HG03520 (cell line): Measurements from ENCODE around the gene FAM83D.

ENCODE experiments used
- ATAC-seq: cut with Tn5 transposase; IDR thresholded peaks from one replicate; pipeline ENCODE4 v1.9.1; 2021; ENCODE audit warnings: mild to moderate bottlenecking, moderate library complexity; ENCODE audit not compliant: unreplicated experiment

The FAM83D gene

DNA sequence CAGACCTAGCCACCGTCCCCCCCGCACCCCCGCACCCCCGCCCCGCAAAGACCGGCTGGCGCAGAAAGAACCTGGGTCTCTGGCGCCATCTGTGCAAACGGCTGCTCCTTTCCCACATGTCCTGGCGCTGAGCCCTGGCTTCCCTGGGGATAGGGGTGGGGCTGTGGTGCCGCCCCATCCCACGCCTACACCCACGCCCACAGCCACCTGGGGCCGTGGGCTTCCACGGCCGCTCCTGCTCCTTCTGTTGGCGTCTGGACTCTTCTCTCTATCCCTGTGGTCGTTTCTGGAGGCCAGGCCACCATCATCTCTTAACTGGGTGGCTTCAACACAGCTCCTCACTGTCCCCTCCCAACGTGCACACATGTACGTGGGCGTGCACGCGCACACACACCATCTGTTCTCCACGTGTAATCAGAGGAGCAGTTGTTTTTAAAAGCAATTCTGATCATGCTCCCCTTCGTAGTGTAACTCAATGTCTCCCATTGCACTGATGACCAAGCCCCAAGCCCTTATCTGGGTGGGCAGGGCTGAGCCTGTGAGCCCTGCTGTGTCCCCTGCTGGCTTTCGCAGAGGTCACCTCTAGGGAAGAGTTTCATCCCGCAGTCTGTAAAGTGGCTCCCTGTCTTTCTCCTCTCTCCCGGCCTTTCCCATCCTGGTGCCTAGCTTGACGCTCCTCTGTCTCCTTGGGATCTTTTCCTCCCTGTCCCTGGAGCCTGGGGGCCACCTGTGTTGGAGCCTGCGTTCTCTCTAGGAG is 31.9 kb upstream of the FAM83D start:
- ATAC-seq: no peak

DNA sequence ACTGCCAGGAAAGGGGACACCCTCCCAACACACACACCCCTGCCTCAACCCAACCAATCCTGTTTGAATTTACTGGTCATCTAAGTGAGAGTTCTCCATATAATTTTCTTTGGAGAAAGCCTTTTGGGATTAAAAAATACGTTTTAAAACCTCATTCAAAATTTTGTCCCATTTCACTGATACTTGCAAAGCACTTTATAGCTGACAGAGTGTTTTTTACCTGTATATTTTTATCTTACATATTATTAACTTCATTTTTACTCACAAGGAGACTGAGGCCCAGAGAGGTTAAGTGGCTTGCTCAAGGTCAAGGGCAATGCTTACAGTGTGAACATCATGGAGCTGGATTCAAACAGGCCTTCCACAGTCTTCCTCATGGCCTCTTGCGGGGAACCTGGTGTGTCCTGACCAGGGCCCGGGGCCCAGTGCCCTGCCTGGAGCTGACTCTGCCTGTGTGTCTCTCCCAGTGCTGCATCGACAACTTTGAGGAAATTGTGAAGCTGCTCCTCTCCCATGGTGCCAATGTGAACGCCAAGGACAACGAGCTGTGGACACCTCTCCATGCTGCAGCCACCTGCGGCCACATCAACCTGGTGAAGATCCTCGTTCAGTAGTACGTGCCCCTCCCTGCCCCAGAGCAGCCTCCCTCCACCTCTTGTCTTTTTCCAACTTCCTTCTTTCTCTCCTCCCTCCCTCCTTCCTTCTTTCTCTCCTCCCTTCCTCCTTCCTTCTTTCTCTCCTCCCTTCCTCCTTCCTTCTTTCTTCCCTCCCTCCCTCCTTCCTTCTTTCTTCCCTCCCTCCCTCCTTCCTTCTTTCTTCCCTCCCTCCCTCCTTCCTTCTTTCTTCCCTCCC is 30.9 kb upstream of the FAM83D start:
- ATAC-seq: no peak

- ATAC-seq: no peak
Observed at GRCh38 chr20:38896009-38896594, 30.1 kb upstream of the FAM83D start.

DNA sequence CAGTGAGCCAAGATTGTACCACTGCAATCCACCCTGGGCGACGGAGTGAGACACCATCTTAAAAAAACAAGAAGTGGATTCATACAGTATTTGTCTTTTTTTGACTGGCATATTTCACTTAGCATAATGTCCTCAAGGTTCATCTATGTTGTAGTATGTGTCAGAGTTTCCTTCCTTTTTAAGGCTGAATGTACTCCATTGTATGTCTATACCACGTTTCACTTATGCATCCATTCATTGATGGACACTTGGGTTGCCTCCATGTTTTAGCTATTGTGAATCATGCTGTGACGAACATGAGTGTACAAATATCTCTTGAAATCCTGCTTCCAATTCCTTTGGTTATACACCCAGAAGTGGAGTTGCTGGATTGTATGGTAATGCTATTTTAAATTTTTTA is 28.9 kb upstream of the FAM83D start:
- no peak for ATAC-seq

GRCh38 chr20:38900606-38901005 is 25.6 kb upstream of the FAM83D start:
- ATAC-seq: no peak

DNA sequence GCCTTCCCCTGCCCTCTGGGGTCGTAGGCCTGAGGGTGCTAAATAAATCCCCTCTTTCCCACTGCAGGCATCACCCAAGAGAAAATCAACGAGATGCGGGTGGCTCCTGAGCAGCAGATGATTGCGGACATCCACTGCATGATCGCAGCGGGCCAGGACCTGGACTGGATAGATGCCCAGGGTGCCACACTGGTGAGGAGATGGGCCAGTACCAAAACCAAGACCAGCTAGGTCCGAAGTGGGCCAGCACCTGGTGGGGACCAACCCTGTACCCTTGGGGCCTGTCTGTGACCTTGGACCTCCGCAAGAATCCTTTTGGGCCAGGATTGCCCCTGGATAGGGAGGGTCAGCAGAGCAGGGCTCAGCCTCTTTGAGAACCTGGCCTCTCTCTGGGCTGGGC is 23.6 kb upstream of the FAM83D start:
- ATAC-seq: no peak

DNA sequence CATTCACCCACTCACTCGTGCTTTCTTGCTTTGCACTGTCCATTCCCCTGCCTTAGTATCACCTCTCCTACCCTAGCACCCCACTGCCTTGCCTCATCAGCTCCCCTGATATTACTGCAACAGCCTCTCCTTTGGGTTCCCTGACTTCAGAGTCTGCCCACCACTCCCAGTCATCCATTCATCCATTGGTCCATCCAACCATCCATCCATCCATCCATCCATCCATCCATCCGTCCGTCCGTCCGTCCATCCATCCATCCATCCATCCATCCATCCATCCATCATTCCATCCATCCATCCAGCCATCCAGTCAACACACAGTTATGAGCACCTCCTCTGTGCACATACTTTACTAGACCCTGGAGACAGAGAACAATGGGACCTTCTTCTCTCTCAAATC is 22.9 kb upstream of the FAM83D start:
- no peak for ATAC-seq

GRCh38 chr20:38905375-38905774 is 20.8 kb upstream of the FAM83D start:
- ATAC-seq: no peak

- ATAC-seq: no peak
Observed at GRCh38 chr20:38907918-38908677, 18.1 kb upstream of the FAM83D start.

- no peak for ATAC-seq
Observed at GRCh38 chr20:38915355-38915754, 10.9 kb upstream of the FAM83D start.

DNA sequence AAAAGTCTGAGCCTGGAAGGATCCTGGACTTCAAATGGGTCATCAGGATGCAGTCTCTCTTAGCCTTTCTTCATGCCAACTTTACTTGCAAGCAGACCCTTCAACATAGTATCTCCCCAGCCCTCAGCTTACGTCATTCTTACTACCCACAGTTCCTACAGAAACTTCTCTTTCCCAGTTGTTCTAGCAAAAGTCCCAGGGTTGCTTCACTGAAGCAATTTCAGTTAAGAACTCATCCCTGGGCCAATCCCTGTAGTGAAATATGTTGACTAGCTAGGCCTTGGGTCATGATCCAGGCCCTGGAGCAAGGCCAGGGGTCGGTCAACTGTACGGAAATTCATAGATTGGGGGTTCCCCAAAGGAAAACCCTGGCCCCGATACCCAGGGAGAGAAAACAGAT is 8.6 kb upstream of the FAM83D start:
- no peak for ATAC-seq

- no peak for ATAC-seq
Observed at GRCh38 chr20:38918172-38918571, 8.0 kb upstream of the FAM83D start.

DNA sequence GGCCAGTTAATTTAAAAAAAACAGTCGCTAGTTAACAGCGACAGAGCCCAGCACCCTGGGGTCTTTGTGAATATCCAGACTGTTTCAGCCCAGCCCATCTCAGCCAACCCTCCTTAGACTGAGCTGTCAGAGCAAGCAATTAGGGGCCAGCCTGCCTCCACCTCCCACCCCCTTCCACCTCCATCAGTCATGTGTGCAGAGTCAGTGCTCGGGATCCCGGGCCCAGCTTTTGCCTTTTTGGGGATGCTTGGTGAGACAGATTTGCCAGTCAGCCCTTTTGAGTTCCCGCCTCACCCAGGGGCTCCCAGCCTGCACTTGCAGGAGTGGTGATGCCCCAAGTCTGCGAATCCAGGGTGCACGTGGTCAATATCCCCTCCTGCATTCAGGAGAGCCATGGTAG is 6.5 kb upstream of the FAM83D start:
- ATAC-seq: no peak

GRCh38 chr20:38920411-38920810 is 5.8 kb upstream of the FAM83D start:
- no peak for ATAC-seq

- no peak for ATAC-seq
Observed at GRCh38 chr20:38920851-38921250, 5.4 kb upstream of the FAM83D start.

DNA sequence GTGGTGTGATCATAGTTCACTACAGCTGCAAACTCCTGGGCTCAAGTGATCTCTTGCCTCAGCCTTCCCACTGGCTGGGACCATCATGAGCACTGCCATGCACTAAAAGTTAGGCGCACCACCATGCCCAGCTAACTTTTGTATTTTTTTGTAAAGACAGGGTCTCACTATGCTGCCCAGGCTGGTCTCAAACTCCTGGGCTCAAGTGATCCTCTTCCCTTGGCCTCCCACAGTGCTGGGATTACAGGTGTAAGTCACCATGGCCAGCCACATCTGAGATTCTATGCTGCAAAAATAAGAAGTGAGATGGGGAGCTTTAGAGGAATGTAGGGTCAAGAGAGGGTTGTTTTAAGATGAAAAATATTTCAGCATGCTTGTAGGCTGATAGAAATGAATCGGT is 1.5 kb upstream of the FAM83D start:
- ATAC-seq: no peak

GRCh38 chr20:38926934-38927616 is 858 bp downstream of the FAM83D start:
- ATAC-seq: peak; percentile 3

- ATAC-seq: no peak
Observed at GRCh38 chr20:38927902-38928578, 1.8 kb downstream of the FAM83D start.

GRCh38 chr20:38930242-38930569 is 4.0 kb downstream of the FAM83D start:
- ATAC-seq: no peak

DNA sequence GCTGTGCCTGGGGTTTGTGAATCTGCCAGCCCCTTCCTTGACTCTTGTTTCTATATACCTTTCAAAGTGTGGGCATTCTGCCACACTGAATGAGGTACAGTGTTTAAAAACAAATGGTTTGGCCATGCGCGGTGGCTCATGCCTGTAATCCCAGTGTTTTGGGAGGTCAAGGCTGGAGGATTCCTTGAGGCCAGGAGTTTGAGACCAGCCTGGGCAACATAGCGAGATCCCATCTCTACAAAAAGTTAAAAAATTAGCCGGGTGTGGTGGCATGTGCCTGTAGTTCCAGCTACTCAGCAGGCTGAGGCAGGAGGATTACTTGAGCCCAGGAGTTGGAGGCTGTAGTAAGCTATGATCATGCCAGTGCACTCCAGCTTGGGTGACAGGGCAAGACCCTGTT is 5.8 kb downstream of the FAM83D start:
- no peak for ATAC-seq
